Tibial nerve (tissue), 4 donors: ENCODE results near the gene BARX1.

Experiments used
- CTCF ChIP-seq, 5 experiments: fragments of 200-600 bp in 3 of 5; fragments of 450-650 bp in 2 of 5; sonication (generic) in 3 of 5; IDR thresholded peaks; one replicate each; pipeline ENCODE4 v1.5.1; 2016 to 2019; ENCODE audit warnings: antibody characterized with exemption in 5 of 5, mild to moderate bottlenecking in 3 of 5, moderate library complexity in 2 of 5
- EP300 ChIP-seq, 2 donors: sonication (generic); formaldehyde crosslinking; IDR thresholded peaks; one replicate each; pipeline ENCODE4 v1.6.1; 2017; ENCODE audit warnings: antibody characterized with exemption in 2 of 2, mild to moderate bottlenecking in 1 of 2

- TF ChIP-seq CTCF (IDR thresholded peaks at IDR 0.05) (no peak), EP300 (IDR thresholded peaks at IDR 0.05) (no peak)
Observed at GRCh38 chr9:93952784-93953495, 2.2 kb downstream of the BARX1 start.
